Vagina (tissue), 2 donors: ENCODE results near the gene KPNA5. TPM values are rescaled to one million over a fixed set of nuclear protein-coding genes. Genes with fewer than 3 reads are reported as not detected.
"Not testable (repeated sequence)": the region's sequence is repeated elsewhere in the genome, so short reads cannot be mapped to it uniquely, and the experiment has no call there.

Experiments used
- DNase-seq, 2 donors: peaks; one replicate each; pipeline ENCODE4 v3.0.0-alpha.2; 2017; ENCODE audit errors: extremely low spot score in 2 of 2
- H3K27ac ChIP-seq: fragments of 200-600 bp; sonication (generic); one replicate; pipeline ENCODE4 v1.5.1; 2019
- H3K27me3 ChIP-seq: fragments of 200-600 bp; sonication (generic); one replicate; pipeline ENCODE4 v1.5.1; 2019
- H3K36me3 ChIP-seq, 2 donors: fragments of 200-600 bp; sonication (generic); one replicate each; pipeline ENCODE4 v1.5.1; 2017 to 2019
- H3K4me1 ChIP-seq: fragments of 200-600 bp; sonication (generic); one replicate; pipeline ENCODE4 v1.5.1; 2019
- H3K4me3 ChIP-seq, 2 donors: fragments of 200-600 bp; sonication (generic); 1 replicate in 1 of 2; 2 replicates in 1 of 2; pipeline ENCODE4 v1.5.1; 2016 to 2019
- H3K9me3 ChIP-seq: fragments of 200-600 bp; sonication (generic); one replicate; pipeline ENCODE4 v1.5.1; 2019
- POLR2A ChIP-seq, 2 donors: fragments of 450-650 bp; IDR thresholded peaks; one replicate each; pipeline ENCODE4 v1.6.1; 2017; ENCODE audit warnings: antibody characterized with exemption in 2 of 2, mild to moderate bottlenecking in 2 of 2, moderate library complexity in 2 of 2
- POLR2AphosphoS5 ChIP-seq, 2 donors: sonication (generic); formaldehyde crosslinking; IDR thresholded peaks; one replicate each; pipeline ENCODE4 v1.9.0; 2017; ENCODE audit warnings: antibody characterized with exemption in 2 of 2, mild to moderate bottlenecking in 2 of 2, low read depth in 1 of 2; ENCODE audit not compliant: insufficient read depth in 1 of 2
- intact Hi-C: fragments of 100-400 bp; cut with DNase I; formaldehyde crosslinking; loops from one replicate; pipeline ENCODE4 v1.15.1; 2023
- total RNA-seq: library from RNA; depleted of rRNA; stranded (reverse); fragments of >200 nt; gene quantifications from one replicate; pipeline ENCODE4 v1.2.3, GENCODE V29; 2016
- TF ChIP-seq, protein P1 (sequence below), 3 experiments: fragments of 450-650 bp in 2 of 3; fragments of 200-600 bp in 1 of 3; sonication (generic) in 1 of 3; IDR thresholded peaks; one replicate each; pipeline ENCODE4 v1.5.1; 2017 to 2019; ENCODE audit warnings: antibody characterized with exemption in 3 of 3, mild to moderate bottlenecking in 2 of 3, moderate library complexity in 2 of 3

KPNA5 gene
- total RNA-seq, 1 donor from 2014 or later = 7.9 TPM

DNA sequence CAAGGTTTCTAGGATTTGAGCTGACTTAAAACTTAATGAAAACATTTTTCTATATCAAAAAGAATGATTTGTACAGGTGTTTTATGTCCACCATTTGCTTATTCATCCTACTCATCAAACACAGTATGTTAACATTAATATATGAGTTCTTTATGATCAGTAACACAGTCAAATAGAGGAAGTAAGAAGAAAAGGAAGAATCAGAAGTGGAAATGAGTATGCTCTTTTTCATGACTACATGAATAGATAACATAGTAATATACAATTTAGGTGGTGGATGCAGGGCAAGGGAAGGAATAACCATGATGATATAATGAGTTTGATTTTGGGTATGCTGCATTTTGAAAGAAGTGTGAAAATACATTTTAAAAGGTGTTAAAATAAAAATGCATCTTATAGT is 16.5 kb downstream of the KPNA5 start:
- Histone ChIP-seq H3K4me1 (no peaks in the 10 kb centered on the region), H3K9me3 (no peaks in the 10 kb centered on the region), H3K27me3 (no peaks in the 10 kb centered on the region), H3K4me3 (no peak overlapping the region), H3K36me3 (peaks cover 0 to 10% of the 10 kb centered on the region in 2 donors), H3K27ac (no peak overlapping the region)
- TF ChIP-seq POLR2A (IDR thresholded peaks at IDR 0.05) = no peak
- no peak for TF ChIP-seq POLR2AphosphoS5 (IDR thresholded peaks at IDR 0.05; ENCODE audit: insufficient read depth in 1 of 2, low read depth in 1 of 2)
- TF ChIP-seq, protein P1, sequence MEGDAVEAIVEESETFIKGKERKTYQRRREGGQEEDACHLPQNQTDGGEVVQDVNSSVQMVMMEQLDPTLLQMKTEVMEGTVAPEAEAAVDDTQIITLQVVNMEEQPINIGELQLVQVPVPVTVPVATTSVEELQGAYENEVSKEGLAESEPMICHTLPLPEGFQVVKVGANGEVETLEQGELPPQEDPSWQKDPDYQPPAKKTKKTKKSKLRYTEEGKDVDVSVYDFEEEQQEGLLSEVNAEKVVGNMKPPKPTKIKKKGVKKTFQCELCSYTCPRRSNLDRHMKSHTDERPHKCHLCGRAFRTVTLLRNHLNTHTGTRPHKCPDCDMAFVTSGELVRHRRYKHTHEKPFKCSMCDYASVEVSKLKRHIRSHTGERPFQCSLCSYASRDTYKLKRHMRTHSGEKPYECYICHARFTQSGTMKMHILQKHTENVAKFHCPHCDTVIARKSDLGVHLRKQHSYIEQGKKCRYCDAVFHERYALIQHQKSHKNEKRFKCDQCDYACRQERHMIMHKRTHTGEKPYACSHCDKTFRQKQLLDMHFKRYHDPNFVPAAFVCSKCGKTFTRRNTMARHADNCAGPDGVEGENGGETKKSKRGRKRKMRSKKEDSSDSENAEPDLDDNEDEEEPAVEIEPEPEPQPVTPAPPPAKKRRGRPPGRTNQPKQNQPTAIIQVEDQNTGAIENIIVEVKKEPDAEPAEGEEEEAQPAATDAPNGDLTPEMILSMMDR (IDR thresholded peaks at IDR 0.05) = no peak
- intact Hi-C loops = no loop called here
- no peak for DNase-seq

DNA sequence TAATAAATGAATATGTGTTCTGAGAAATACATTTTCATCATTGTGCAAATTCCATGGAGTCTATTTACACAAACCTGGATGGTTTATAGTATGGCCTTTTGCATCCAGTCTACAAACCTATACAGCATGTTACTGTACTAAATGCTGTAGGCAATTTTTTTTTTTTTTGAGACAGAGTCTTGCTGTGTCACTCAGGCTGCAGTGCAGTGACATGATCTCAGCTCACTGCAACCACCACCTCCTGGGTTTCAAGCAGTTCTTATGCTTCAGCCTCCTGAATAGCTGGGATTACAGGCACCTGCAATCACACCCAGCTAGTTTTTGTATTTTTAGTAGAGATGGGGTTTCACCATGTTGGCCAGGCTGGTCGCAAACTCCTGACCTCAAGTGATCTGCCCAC is 22.9 kb downstream of the KPNA5 start:
- H3K27ac ChIP-seq, DNase-seq, H3K9me3 ChIP-seq, H3K27me3 ChIP-seq, H3K4me1 ChIP-seq, H3K4me3 ChIP-seq, intact Hi-C loops: not testable (repeated sequence)
- H3K36me3 ChIP-seq = peaks cover 0 to 20% of the 10 kb centered on the region in 2 donors

DNA sequence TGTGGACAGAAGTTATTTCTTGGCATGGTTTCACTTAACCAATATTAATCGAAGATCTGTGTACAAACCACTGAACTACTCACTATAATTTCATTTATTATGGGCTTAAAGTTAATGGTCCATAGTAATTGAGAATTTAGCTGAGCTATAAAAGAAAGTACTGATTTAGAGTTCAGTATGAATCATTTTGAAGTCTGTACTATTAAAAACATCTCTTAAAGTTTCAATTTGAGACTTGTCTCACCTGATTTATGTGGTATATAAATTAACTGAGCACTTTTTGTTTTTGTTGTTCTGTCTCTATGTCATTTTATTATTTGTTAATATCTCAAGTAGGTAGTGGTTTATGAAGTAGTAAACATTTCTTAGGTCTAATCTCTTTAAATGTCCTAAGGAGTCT is 24.9 kb downstream of the KPNA5 start:
- intact Hi-C loops = no loop called here
- TF ChIP-seq, protein P1 (IDR thresholded peaks at IDR 0.05) = no peak
- TF ChIP-seq POLR2A (IDR thresholded peaks at IDR 0.05) = no peak
- TF ChIP-seq POLR2AphosphoS5 (IDR thresholded peaks at IDR 0.05; ENCODE audit: insufficient read depth in 1 of 2, low read depth in 1 of 2) = no peak
- no peak overlapping the region for H3K27ac ChIP-seq
- DNase-seq = no peak
- H3K27me3 ChIP-seq = no peaks in the 10 kb centered on the region
- H3K4me1 ChIP-seq = no peaks in the 10 kb centered on the region
- no peak overlapping the region for H3K4me3 ChIP-seq
- H3K9me3 ChIP-seq = no peaks in the 10 kb centered on the region
- H3K36me3 ChIP-seq = peaks cover 0 to 15% of the 10 kb centered on the region in 2 donors

DNA sequence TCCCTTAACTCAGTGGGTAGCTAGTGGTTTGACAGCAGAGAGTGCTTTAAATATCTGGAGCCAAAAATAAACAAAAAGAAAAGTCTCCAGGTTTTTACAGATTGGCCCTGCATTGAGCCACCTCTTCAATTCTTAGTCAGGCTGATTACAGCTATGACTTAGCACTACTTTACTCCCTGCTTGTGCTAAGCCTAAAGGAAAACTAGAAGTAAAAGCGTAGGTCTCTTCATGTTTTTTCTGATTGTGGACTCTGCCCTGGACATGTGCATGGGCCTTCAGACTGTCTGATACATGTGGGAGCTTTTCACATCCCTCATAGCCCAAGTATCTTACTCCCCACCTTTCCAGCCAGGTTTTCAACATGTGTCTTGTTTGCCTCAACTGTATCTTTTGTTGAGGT is 33.3 kb downstream of the KPNA5 start:
- H3K27ac ChIP-seq = no peak overlapping the region
- intact Hi-C loops = no loop called here
- no peaks in the 10 kb centered on the region for H3K4me1 ChIP-seq
- TF ChIP-seq POLR2A (IDR thresholded peaks at IDR 0.05) (no peak), POLR2AphosphoS5 (IDR thresholded peaks at IDR 0.05; ENCODE audit: insufficient read depth in 1 of 2, low read depth in 1 of 2) (no peak)
- TF ChIP-seq, protein P1 (IDR thresholded peaks at IDR 0.05) = no peak
- H3K36me3 ChIP-seq = peaks cover 0 to 42% of the 10 kb centered on the region in 2 donors
- H3K27me3 ChIP-seq = no peaks in the 10 kb centered on the region
- no peaks in the 10 kb centered on the region for H3K9me3 ChIP-seq
- H3K4me3 ChIP-seq = no peak overlapping the region
- DNase-seq = no peak

DNA sequence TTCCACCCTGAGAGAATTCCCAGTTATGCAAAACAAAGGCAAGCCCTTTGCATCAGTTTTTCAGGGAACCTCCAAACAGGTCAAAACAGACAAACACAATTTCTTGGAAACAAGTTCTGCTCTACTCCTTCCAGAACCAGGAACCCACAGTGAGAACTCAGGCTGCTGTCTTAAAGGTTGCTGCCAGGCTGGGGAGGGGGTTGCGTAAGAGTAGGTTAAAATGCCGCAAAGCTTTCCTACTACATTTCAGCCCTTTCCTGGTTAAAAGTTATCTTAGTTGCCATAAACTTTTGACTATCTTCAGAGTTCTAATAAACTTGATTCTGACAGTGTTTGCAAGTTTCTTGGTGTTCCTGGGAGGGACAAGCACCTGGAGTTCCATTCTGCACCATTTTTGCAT is 33.8 kb downstream of the KPNA5 start:
- Histone ChIP-seq H3K4me3 (no peak overlapping the region), H3K36me3 (peaks cover 0 to 42% of the 10 kb centered on the region in 2 donors), H3K4me1 (no peaks in the 10 kb centered on the region), H3K27me3 (no peaks in the 10 kb centered on the region), H3K27ac (no peak overlapping the region), H3K9me3 (no peaks in the 10 kb centered on the region)
- intact Hi-C loops = no loop called here
- TF ChIP-seq POLR2AphosphoS5 (IDR thresholded peaks at IDR 0.05; ENCODE audit: insufficient read depth in 1 of 2, low read depth in 1 of 2) (no peak), POLR2A (IDR thresholded peaks at IDR 0.05) (no peak)
- TF ChIP-seq, protein P1 (IDR thresholded peaks at IDR 0.05) = no peak
- DNase-seq = no peak

DNA sequence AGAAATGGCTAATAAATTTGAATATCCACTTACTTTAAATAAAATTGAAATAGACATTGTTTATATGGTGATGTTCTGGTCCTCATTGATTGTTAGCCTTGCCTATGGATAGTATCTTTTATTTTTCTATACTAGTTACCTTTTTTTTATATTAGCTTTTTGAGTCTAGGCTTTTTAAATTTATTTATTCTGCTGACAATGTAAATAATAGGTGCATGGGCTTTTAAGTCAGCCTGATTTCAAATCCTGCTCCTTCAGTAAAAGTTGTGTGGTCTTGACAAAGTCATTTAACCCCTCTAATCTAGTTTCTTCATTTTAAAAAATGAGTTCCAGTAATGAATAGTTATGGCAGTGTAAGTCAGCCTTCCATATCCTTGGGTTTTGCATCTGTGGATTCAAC is 45.9 kb downstream of the KPNA5 start:
- Histone ChIP-seq H3K27me3 (no peaks in the 10 kb centered on the region), H3K4me3 (no peak overlapping the region), H3K9me3 (no peaks in the 10 kb centered on the region), H3K4me1 (no peaks in the 10 kb centered on the region), H3K27ac (no peak overlapping the region), H3K36me3 (peaks cover 0 to 42% of the 10 kb centered on the region in 2 donors)
- intact Hi-C loops = no loop called here
- TF ChIP-seq POLR2AphosphoS5 (IDR thresholded peaks at IDR 0.05; ENCODE audit: insufficient read depth in 1 of 2, low read depth in 1 of 2) (no peak), POLR2A (IDR thresholded peaks at IDR 0.05) (no peak)
- TF ChIP-seq, protein P1 (IDR thresholded peaks at IDR 0.05) = no peak
- no peak for DNase-seq
